ENCODE measurements around the gene POLR1E. TPM values are rescaled to one million over a fixed set of nuclear protein-coding genes. Genes with fewer than 3 reads are reported as not detected.

Gene POLR1E
- total and polyA plus RNA-seq, 2 of the 8 experiments (the other 6 are each of a cell fraction or from before 2014, with no cell fraction given), result 16.0 to 40.0 TPM

DNA sequence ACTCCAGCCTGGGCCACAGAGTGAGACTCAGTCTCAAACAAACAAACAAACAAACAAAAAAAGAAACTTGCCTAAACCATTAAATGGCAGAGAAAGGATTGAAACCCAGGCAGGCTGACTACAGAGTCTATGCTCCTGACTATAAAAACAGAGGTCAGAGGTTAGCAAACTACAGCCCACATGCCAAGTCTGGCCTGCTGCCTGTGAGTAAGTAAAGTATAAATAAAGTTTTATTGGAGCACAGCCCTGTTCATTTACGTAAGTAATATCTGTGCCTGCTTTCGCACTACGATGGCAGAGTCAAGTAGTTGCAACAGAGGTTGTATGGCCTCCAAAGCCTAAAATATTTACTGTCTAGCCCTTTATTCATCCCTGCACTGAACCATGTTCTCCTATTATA, 11.6 kb downstream of the POLR1E start (continued):
- no peak for TF ChIP-seq TAF1 (IDR thresholded peaks at IDR 0.05; ENCODE audit: low read depth, low read length)
- TF ChIP-seq HDAC2 (IDR thresholded peaks at IDR 0.05; ENCODE audit: borderline replicate concordance in 1 of 2, low read depth in 2 of 2, low read length in 2 of 2), result no peak
- TF ChIP-seq NANOG (IDR thresholded peaks at IDR 0.05; ENCODE audit: insufficient read depth, low read depth, low read length, poor library complexity, severe bottlenecking), result no peak
- no peak for TF ChIP-seq CREB1 (IDR thresholded peaks at IDR 0.05)

Measured in H1 (cell line).